ENCODE measurements around the gene RIOK2. TPM values are rescaled to one million over a fixed set of nuclear protein-coding genes. Genes with fewer than 3 reads are reported as not detected.

RIOK2 gene
- polyA plus RNA-seq, 3 donors: 4.8 to 16.4 (median 12.7) TPM

- no peak overlapping the region for H2AFZ ChIP-seq (ENCODE audit: insufficient read depth, low read depth, low read length, poor library complexity, severe bottlenecking)
- H3K36me3 Mint-ChIP-seq: peaks cover 0 to 2% of the 10 kb centered on the region in 2 donors
- WGBS (ENCODE audit: insufficient coverage): 100% methylated on average over 2 of the region's 3 CpGs
- no peak overlapping the region for H3K4me3 Mint-ChIP-seq
- no peak for TF ChIP-seq CTCF (IDR thresholded peaks at IDR 0.05)
- H3K4me2 ChIP-seq (replicated peaks; ENCODE audit: extremely low read depth, low read length, poor library complexity, severe bottlenecking): no peak overlapping the region
- DNase-seq: no peak
- no peaks in the 10 kb centered on the region for H3K9me3 ChIP-seq (replicated peaks in 1 of 2; ENCODE audit: control insufficient read depth in 1 of 2, insufficient read depth in 1 of 2, low read length in 2 of 2)
- no peak overlapping the region for H3K27ac ChIP-seq (ENCODE audit: low read depth in 1 of 2, low read length in 2 of 2)
- no peaks in the 10 kb centered on the region for H3K9me3 Mint-ChIP-seq
- no peaks in the 10 kb centered on the region for H3K4me1 ChIP-seq (ENCODE audit: control insufficient read depth in 1 of 2, insufficient read depth in 2 of 2, low read length in 2 of 2)
- H3K4me3 ChIP-seq (replicated peaks in 1 of 3; ENCODE audit: low read depth in 2 of 3, low read length in 3 of 3): no peak overlapping the region
- H3K27ac Mint-ChIP-seq: no peak overlapping the region
- intact Hi-C loops (cut with micrococcal nuclease): no loop called here
- H3K79me2 ChIP-seq (ENCODE audit: insufficient read depth, low read length): no peaks in the 10 kb centered on the region
- no peak overlapping the region for H3K9ac ChIP-seq (ENCODE audit: insufficient read depth, low read length, poor library complexity, severe bottlenecking)
- H3K27me3 Mint-ChIP-seq (ENCODE audit: low read depth in 3 of 3): peaks cover 0 to 2% (median 0%) of the 10 kb centered on the region in 3 donors
- H3K4me1 Mint-ChIP-seq: peaks cover 17% of the 10 kb centered on the region
- H4K20me1 ChIP-seq (ENCODE audit: insufficient read depth, low read length): no peaks in the 10 kb centered on the region
- no peaks in the 10 kb centered on the region for H3K36me3 ChIP-seq (replicated peaks in 1 of 2; ENCODE audit: control insufficient read depth in 1 of 2, insufficient read depth in 2 of 2, low read length in 2 of 2)
- H3K27me3 ChIP-seq (ENCODE audit: control insufficient read depth in 2 of 2, insufficient read depth in 2 of 2, low read length in 2 of 2): no peaks in the 10 kb centered on the region
These were observed 48.4 kb downstream of the RIOK2 start for GRCh38 chr5:97134634-97135033.

GRCh38 chr5:97133101-97133500, 49.9 kb downstream of the RIOK2 start:
- Histone ChIP-seq H3K9me3 (replicated peaks in 1 of 2; ENCODE audit: control insufficient read depth in 1 of 2, insufficient read depth in 1 of 2, low read length in 2 of 2) (no peaks in the 10 kb centered on the region), H3K4me2 (replicated peaks; ENCODE audit: extremely low read depth, low read length, poor library complexity, severe bottlenecking) (no peak overlapping the region), H3K27me3 (ENCODE audit: control insufficient read depth in 2 of 2, insufficient read depth in 2 of 2, low read length in 2 of 2) (no peaks in the 10 kb centered on the region), H3K36me3 (replicated peaks in 1 of 2; ENCODE audit: control insufficient read depth in 1 of 2, insufficient read depth in 2 of 2, low read length in 2 of 2) (no peaks in the 10 kb centered on the region), H2AFZ (ENCODE audit: insufficient read depth, low read depth, low read length, poor library complexity, severe bottlenecking) (peak overlapping the region; percentile 13), H4K20me1 (ENCODE audit: insufficient read depth, low read length) (no peaks in the 10 kb centered on the region), H3K27ac (ENCODE audit: low read depth in 1 of 2, low read length in 2 of 2) (no peak overlapping the region), H3K4me3 (replicated peaks in 1 of 3; ENCODE audit: low read depth in 2 of 3, low read length in 3 of 3) (no peak overlapping the region), H3K4me1 (ENCODE audit: control insufficient read depth in 1 of 2, insufficient read depth in 2 of 2, low read length in 2 of 2) (no peaks in the 10 kb centered on the region), H3K9ac (ENCODE audit: insufficient read depth, low read length, poor library complexity, severe bottlenecking) (no peak overlapping the region), H3K79me2 (ENCODE audit: insufficient read depth, low read length) (no peaks in the 10 kb centered on the region)
- peak in 1 of 3 donors; percentile 4 for DNase-seq
- Mint-ChIP-seq H3K27ac (no peak overlapping the region), H3K4me3 (no peak overlapping the region), H3K9me3 (no peaks in the 10 kb centered on the region), H3K27me3 (ENCODE audit: low read depth in 3 of 3) (peaks cover 0 to 2% (median 0%) of the 10 kb centered on the region in 3 donors), H3K36me3 (peaks cover 0 to 2% of the 10 kb centered on the region in 2 donors), H3K4me1 (peaks cover 13% of the 10 kb centered on the region)
- intact Hi-C loops (cut with micrococcal nuclease): no loop called here
- no peak for TF ChIP-seq CTCF (IDR thresholded peaks at IDR 0.05)

Measured in CD14-positive monocyte (primary cell).